ENCODE measurements around the gene TUT7.
"Not testable (repeated sequence)": the region's sequence is repeated elsewhere in the genome, so short reads cannot be mapped to it uniquely, and the experiment has no call there.

The TUT7 gene

DNA sequence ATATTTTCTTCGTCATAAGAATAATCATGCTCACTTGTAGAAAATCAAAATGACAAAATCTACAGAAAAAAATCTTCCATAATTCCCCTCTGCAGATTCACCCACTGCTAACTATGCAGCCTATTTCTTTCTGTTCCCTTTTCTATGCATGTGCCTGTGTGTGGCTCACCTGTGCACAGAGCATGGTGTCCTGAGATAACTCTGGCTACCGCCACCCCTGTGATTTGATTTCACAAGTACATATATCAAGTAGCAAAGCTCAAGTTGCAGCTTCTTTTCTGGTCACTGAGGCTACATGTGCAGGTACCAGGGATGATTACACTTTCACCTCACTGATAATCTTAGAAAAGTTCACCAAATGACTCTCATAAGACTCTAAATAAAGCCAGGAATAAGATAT lies 53.5 kb downstream of the TUT7 start:
- DNase-seq (ENCODE audit: low spot score), result no peak

- DNase-seq (ENCODE audit: low spot score), result no peak
Measured at GRCh38 chr9:86298873-86299272, 55.3 kb downstream of the TUT7 start.

DNA sequence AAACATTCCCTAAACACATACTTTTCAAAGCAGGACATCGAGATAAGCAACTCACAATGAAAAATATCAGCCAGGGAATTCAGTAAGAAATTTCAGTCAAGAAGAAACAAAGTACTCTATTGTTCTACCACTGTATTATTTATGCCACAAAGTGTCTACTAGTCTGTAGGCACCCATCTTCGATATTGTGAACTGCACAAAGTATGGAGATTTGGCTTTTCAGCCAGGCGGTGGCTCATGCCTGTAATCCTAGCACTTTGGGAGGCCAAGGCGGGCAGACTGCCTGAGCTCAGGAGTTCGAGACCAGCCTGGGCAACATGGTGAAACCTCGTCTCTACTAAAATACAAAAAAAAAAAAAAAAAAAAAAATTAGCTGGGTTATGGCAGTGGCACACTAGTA lies 63.9 kb downstream of the TUT7 start:
- DNase-seq (ENCODE audit: low spot score), result not testable (repeated sequence)

- DNase-seq (ENCODE audit: low spot score), result no peak
Measured at GRCh38 chr9:86288499-86289198, 65.6 kb downstream of the TUT7 start.

DNA sequence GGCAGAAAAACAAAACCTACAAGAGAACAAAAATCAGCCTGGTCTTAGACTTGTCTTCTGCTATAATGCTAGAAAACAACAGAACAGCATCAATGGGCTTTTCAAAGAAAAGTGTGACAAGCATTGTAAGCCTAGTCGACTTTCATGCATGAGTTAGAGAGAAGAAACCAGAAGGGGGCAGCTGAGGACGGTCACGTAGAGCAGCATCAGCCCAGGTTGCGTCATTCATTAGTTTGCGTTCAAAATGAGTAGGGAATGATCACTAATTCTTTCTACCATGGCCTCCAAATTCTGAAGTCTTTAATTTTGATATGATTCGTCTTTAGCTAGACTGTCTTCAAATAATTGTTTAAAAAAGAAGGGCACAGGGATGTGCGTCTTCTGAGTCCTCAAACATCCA lies 67.2 kb downstream of the TUT7 start:
- DNase-seq (ENCODE audit: low spot score), result peak; percentile 29

DNA sequence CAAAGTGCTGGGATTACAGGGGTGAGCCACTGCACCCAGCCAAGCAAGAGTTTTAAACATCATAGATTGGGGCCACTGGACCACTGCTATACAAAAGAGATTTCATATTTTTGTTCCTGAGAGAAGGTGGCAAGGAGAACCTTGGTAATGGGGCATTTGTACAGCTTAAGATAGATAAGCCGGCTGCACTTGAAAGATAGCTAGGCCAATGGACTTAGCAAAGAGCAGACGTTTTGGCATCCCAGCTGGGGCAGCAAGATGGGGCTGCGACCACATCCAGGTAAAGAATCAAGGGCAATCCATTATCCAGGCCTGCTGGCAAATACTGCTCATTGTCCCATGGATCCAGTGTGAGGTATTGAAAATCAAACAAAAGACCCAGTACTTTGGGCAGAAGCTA lies 67.9 kb downstream of the TUT7 start:
- no peak for DNase-seq (ENCODE audit: low spot score)

DNA sequence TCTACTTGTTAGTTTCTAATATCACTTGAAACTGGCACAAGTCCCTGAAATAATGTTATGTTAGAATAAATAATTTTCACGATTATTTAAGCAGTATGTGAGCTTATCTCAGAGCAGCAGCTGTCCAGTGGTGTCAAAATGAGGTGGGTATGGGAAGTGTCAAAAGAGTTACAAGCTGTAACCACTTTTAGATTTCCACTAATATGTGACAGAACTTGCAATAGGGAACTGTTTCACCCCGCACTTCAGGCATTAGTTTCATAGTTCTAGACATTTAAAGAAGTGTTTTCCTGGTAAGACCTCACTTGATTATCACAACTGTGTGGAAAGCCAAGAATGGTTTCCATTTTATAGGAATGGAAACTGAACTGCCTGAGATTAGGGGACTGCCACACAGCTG lies 68.9 kb downstream of the TUT7 start:
- DNase-seq (ENCODE audit: low spot score), result no peak

GRCh38 chr9:86282979-86283535 lies 71.2 kb downstream of the TUT7 start:
- no peak for DNase-seq (ENCODE audit: low spot score)

GRCh38 chr9:86282077-86282978 lies 71.9 kb downstream of the TUT7 start, which contains the start of gene ISCA1:
ISCA1 (minus strand) TSS chr9:86282538; CDS start chr9:86282458, 80 bp downstream.
- DNase-seq (ENCODE audit: low spot score), result peak; percentile 92

DNA sequence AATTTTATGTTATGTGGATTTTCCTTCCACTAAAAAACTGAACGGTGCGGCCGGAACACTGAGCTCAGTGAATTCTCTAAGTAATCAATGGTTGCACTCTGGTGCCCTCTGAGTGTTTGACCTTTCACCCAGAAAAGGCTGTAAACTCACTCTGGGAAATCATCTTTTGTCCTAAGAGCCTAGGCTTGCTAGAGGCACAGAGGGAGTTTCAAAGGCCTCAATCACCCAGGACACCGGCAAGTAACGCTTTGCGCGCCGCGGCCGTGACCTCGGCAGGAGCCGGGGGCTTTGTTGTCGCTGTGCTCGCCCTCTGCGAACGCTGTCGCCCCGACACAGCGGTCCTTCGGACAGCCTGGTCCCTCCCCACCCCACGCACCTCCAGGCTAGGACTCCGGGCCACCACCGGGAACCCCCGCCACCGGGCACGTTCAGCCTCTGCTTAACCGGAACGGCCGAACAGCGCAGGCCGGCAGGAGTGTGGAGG lies 72.6 kb downstream of the TUT7 start:
- peak; percentile 30 for DNase-seq (ENCODE audit: low spot score)

GRCh38 chr9:86280580-86280979 lies 73.6 kb downstream of the TUT7 start:
- DNase-seq (ENCODE audit: low spot score), result no peak

DNA sequence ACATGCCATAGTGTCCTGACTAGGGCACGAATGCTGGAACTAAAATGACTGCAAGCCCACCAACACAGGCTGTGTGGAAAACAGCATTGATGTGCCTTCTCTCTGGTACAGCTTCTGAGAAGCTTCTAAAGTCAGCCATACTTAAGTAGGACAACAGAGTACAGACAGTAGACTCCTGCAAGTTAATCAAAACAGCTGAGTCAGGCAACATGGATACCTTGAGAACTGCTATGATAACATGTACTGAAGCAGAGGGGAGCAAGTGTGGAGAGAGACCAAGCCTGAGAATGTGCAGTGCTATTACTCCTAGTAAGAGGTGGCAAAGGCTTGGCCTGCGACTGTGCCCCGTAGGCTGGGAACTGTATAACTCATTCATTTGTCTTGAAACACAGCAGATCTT lies 74.4 kb downstream of the TUT7 start:
- DNase-seq (ENCODE audit: low spot score), result no peak

GRCh38 chr9:86277072-86277471 lies 77.1 kb downstream of the TUT7 start:
- no peak for DNase-seq (ENCODE audit: low spot score)

DNA sequence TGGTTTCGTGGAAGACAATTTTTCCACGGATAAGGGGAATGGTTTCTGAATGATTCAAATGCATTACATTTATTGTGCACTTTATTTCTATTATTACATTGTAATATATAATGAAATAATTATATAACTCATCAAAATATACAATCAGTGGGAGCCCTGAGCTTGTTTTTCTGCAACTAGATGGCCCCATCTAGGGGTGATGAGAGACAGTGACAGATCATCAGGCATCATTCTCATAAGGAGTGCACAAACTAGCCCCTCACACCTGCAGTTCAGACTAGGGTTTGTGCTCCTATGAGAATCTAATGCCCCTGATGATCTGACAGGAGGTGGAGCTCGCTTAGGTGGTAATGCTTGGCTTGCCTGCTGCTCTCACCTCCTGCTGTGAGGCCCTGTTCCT lies 78.2 kb downstream of the TUT7 start:
- no peak for DNase-seq (ENCODE audit: low spot score)

- no peak for DNase-seq (ENCODE audit: low spot score)
Measured at GRCh38 chr9:86274821-86275643, 79.2 kb downstream of the TUT7 start.

DNA sequence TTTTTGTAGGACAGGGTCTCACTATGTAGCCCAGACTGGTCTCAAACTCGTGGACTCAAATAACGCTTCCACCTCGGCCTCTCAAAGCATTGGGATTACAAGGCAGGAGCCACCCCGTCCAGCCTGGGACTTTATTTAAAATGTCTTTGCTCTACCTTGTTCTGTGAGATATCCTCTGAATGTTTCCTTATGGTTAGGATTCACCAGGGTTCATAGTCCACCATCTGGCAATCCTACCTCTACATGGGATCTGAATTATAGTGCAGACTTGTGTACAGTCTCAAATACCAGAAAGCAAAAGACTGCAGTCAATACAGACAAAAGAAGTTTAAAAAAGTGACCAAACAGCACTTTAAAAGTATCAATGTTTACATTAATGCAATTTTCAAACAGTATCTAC lies 82.0 kb downstream of the TUT7 start:
- DNase-seq (ENCODE audit: low spot score), result no peak

GRCh38 chr9:86263876-86264275 lies 90.3 kb downstream of the TUT7 start:
- DNase-seq (ENCODE audit: low spot score), result no peak

GRCh38 chr9:86262492-86262891 lies 91.7 kb downstream of the TUT7 start:
- no peak for DNase-seq (ENCODE audit: low spot score)

DNA sequence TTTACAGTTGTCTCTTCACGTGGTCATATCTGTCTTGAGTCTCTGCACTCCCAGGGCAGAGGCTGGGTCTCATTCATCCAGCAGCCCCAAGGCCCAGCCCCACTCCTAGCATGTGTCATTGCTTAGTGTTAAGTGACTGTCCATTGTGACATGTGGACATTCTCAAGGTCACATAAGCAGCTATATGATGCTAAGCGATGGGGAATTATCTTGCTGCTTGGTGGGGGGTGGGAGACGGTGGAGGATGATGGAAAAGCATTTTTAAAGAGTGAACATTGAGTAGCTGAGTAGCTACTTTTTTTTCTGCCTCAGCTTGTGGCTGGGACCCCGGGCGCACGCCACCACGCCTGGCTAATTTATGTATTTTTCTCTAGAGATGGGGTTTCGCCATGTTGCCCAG lies 94.7 kb downstream of the TUT7 start, which contains the start of gene C9orf153:
TSS of gene C9orf153 (minus strand) at position 101 of the 400 bp plus-strand sequence. CDS start 30,054 bp downstream, outside the sequence.
- no peak for DNase-seq (ENCODE audit: low spot score)

- DNase-seq (ENCODE audit: low spot score), result no peak
Measured at GRCh38 chr9:86257391-86257790, 96.8 kb downstream of the TUT7 start.

DNA sequence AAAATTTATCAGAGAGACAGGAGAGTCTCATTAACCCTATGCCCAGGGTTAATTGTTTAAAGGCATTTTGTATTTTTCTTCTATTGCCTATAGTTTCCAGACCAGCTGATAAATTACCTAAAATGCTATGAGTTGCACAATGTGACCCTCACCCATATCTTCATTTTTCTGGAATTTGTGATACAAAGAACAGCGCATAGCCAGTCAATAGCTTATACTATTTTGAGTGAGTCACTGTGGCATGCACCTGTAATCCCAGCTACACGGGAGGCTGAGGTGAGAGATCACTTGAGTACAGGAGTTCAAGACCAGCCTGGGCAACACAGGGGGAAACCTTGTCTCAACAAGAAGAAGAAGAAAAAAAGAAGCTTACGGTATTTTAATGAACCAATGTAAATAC lies 97.6 kb downstream of the TUT7 start:
- no peak for DNase-seq (ENCODE audit: low spot score)

GRCh38 chr9:86253577-86253976 lies 100.6 kb downstream of the TUT7 start:
- DNase-seq (ENCODE audit: low spot score), result no peak

Data from iPS-NIHi11 (cell line).